Measurements from ENCODE around the gene TMEM171. TPM values are rescaled to one million over a fixed set of nuclear protein-coding genes. Genes with fewer than 3 reads are reported as not detected.

The TMEM171 gene
- total and polyA plus RNA-seq, 9 of the 15 experiments (the other 6 are each of a cell fraction or from before 2014, with no cell fraction given) = 0.08 TPM; not detected in 8

GRCh38 chr5:73135021-73135420 lies 14.6 kb downstream of the TMEM171 start (continued):
- no peak for TF ChIP-seq PRDM10 (IDR thresholded peaks at IDR 0.05; ENCODE audit: partially characterized antibody)
- no peak for TF ChIP-seq RNF219 (CRISPR knock-in tag; IDR thresholded peaks at IDR 0.05)
- TF ChIP-seq ZNF143 (CRISPR knock-in tag; IDR thresholded peaks at IDR 0.05) = no peak
- TF ChIP-seq NR2C2 (CRISPR knock-in tag; IDR thresholded peaks at IDR 0.05) = no peak
- no peak for TF ChIP-seq NR2C2 (tag; IDR thresholded peaks at IDR 0.05)
- no peak for TF ChIP-seq ERF (CRISPR knock-in tag; IDR thresholded peaks at IDR 0.05)
- TF ChIP-seq NFYB (IDR thresholded peaks at IDR 0.05; ENCODE audit: extremely low read depth, insufficient read length) = no peak
- TF ChIP-seq BDP1 (IDR thresholded peaks at IDR 0.05; ENCODE audit: insufficient read depth, insufficient read length) = no peak
- TF ChIP-seq ZNF512 (tag; IDR thresholded peaks at IDR 0.05) = no peak
